GM21723 (cell line): ENCODE results near the gene EHBP1.

Experiments
- ATAC-seq: cut with Tn5 transposase; IDR thresholded peaks from one replicate; pipeline ENCODE4 v1.9.1; 2021; ENCODE audit warnings: mild to moderate bottlenecking, moderate library complexity; ENCODE audit not compliant: unreplicated experiment

The EHBP1 gene

GRCh38 chr2:62939735-62940491 is 234.4 kb downstream of the EHBP1 start:
- ATAC-seq: no peak

GRCh38 chr2:62940697-62941096 is 235.2 kb downstream of the EHBP1 start:
- no peak for ATAC-seq

GRCh38 chr2:62941413-62941812 is 235.9 kb downstream of the EHBP1 start:
- no peak for ATAC-seq

GRCh38 chr2:62944362-62944761 is 238.8 kb downstream of the EHBP1 start:
- no peak for ATAC-seq

- ATAC-seq: no peak
Measured at GRCh38 chr2:62947403-62947802, 241.9 kb downstream of the EHBP1 start.

GRCh38 chr2:62956651-62957050 is 251.1 kb downstream of the EHBP1 start:
- no peak for ATAC-seq

GRCh38 chr2:62958206-62958605 is 252.7 kb downstream of the EHBP1 start:
- ATAC-seq: no peak

- ATAC-seq: no peak
Measured at GRCh38 chr2:62964050-62964449, 258.5 kb downstream of the EHBP1 start.

- ATAC-seq: no peak
Measured at GRCh38 chr2:62964671-62965070, 259.2 kb downstream of the EHBP1 start.

GRCh38 chr2:62966991-62967390 is 261.5 kb downstream of the EHBP1 start:
- ATAC-seq: no peak

GRCh38 chr2:62968168-62968567 is 262.7 kb downstream of the EHBP1 start:
- ATAC-seq: no peak

GRCh38 chr2:62968668-62969067 is 263.2 kb downstream of the EHBP1 start:
- no peak for ATAC-seq

GRCh38 chr2:62971936-62972335 is 266.4 kb downstream of the EHBP1 start:
- ATAC-seq: no peak

- ATAC-seq: no peak
Measured at GRCh38 chr2:62972601-62973000, 267.1 kb downstream of the EHBP1 start.

GRCh38 chr2:62974999-62975398 is 269.5 kb downstream of the EHBP1 start:
- ATAC-seq: no peak

- ATAC-seq: no peak
Measured at GRCh38 chr2:62991605-62992004, 286.1 kb downstream of the EHBP1 start.

- no peak for ATAC-seq
Measured at GRCh38 chr2:62992561-62992960, 287.0 kb downstream of the EHBP1 start.

GRCh38 chr2:62994206-62994605 is 288.7 kb downstream of the EHBP1 start:
- no peak for ATAC-seq

GRCh38 chr2:62996534-62997186 is 291.1 kb downstream of the EHBP1 start:
- no peak for ATAC-seq

GRCh38 chr2:62998949-62999348 is 293.4 kb downstream of the EHBP1 start:
- ATAC-seq: no peak

GRCh38 chr2:62999905-63000304 is 294.4 kb downstream of the EHBP1 start:
- no peak for ATAC-seq

- no peak for ATAC-seq
Measured at GRCh38 chr2:63000801-63001200, 295.3 kb downstream of the EHBP1 start.

- no peak for ATAC-seq
Measured at GRCh38 chr2:63001576-63001975, 296.1 kb downstream of the EHBP1 start.
